Activated CD8-positive, alpha-beta T cell treated with anti-CD3 and anti-CD28 coated beads for 36 hours (primary cell): ENCODE data around the gene TMEM151A. TPM values are rescaled to one million over a fixed set of nuclear protein-coding genes. Genes with fewer than 3 reads are reported as not detected.

Source experiments
- ATAC-seq: fragments of 200-7000 bp; cut with Tn5 transposase; one replicate; pipeline ENCODE4 v1.10.0; 2021; ENCODE audit warnings: mild to moderate bottlenecking, moderate library complexity
- CTCF ChIA-PET: fragments of 350-600 bp; sonication (Branson Sonifier 250); formaldehyde crosslinking; loops from one replicate; lab custom pipeline; 2021; ENCODE audit warnings: antibody characterized with exemption; lab: Charles Lee
- POLR2A ChIA-PET: fragments of 350-600 bp; sonication (Branson Sonifier 250); formaldehyde crosslinking; loops from one replicate; lab custom pipeline; 2021; ENCODE audit warnings: antibody characterized with exemption; lab: Charles Lee
- DNase-seq: peaks from one replicate; pipeline ENCODE4 v3.0.0-alpha.2; 2020
- H3K27ac Mint-ChIP-seq: one replicate; pipeline ENCODE4 v1.8.0; 2021; ENCODE audit warnings: mild to moderate bottlenecking, mixed read lengths
- H3K27me3 Mint-ChIP-seq: one replicate; pipeline ENCODE4 v1.8.0; 2021; ENCODE audit warnings: mixed read lengths
- H3K36me3 Mint-ChIP-seq: one replicate; pipeline ENCODE4 v1.8.0; 2021; ENCODE audit warnings: low read depth, mixed read lengths
- H3K4me1 Mint-ChIP-seq: one replicate; pipeline ENCODE4 v1.8.0; 2021; ENCODE audit warnings: low read depth, mixed read lengths
- H3K4me3 Mint-ChIP-seq: one replicate; pipeline ENCODE4 v1.8.0; 2021; ENCODE audit warnings: mild to moderate bottlenecking, moderate library complexity, mixed read lengths
- H3K9me3 Mint-ChIP-seq: one replicate; pipeline ENCODE4 v1.8.0; 2021; ENCODE audit warnings: mixed read lengths
- CTCF ChIP-seq: fragments of 200-600 bp; IDR thresholded peaks from one replicate; pipeline ENCODE4 v1.8.0; 2022; ENCODE audit warnings: antibody characterized with exemption, mild to moderate bottlenecking
- intact Hi-C: fragments of 100-400 bp; cut with micrococcal nuclease; formaldehyde crosslinking; loops from one replicate; pipeline ENCODE4 v1.10.0; 2022
- total RNA-seq, 2 experiments: library from RNA; stranded (reverse); gene quantifications; one replicate each; pipeline ENCODE4 v1.2.3, GENCODE V29; 2021

The TMEM151A gene
- total RNA-seq, 2 experiments from 2014 or later = not detected

GRCh38 chr11:66263231-66263630 lies 28.5 kb upstream of the TMEM151A start:
- TF ChIP-seq CTCF = no peak
- ChIA-PET CTCF (interaction anchor here (1.0 to 1.9 kb wide), 3 partner anchors 20 to 241 kb away, joined by 3 to 6 read pairs (median 4); no protein-coding TSS in a partner anchor), POLR2A (interaction anchor here (0.6 to 1.3 kb wide), 2 partner anchors 11 to 41 kb away, joined by 3 read pairs; no protein-coding TSS in a partner anchor)
- peaks cover 36% of the 10 kb centered on the region for H3K36me3 Mint-ChIP-seq
- no peak overlapping the region for H3K4me3 Mint-ChIP-seq
- ATAC-seq = no peak
- H3K9me3 Mint-ChIP-seq = no peaks in the 10 kb centered on the region
- peaks cover 22% of the 10 kb centered on the region for H3K4me1 Mint-ChIP-seq
- no peaks in the 10 kb centered on the region for H3K27me3 Mint-ChIP-seq
- intact Hi-C loops = no loop called here
- DNase-seq = no peak
- H3K27ac Mint-ChIP-seq = no peak overlapping the region

- DNase-seq = no peak
- no peak for ATAC-seq
- CTCF ChIA-PET = interaction anchor here (0.6 to 1.6 kb wide), 5 partner anchors 8 to 271 kb away, joined by 3 to 4 read pairs (median 3); no protein-coding TSS in a partner anchor
- no peaks in the 10 kb centered on the region for H3K9me3 Mint-ChIP-seq
- TF ChIP-seq CTCF = no peak
- H3K27ac Mint-ChIP-seq = no peak overlapping the region
- H3K36me3 Mint-ChIP-seq = peaks cover 36% of the 10 kb centered on the region
- intact Hi-C loops = no loop called here
- POLR2A ChIA-PET = interaction anchor here (0.6 to 1.3 kb wide), 2 partner anchors 10 to 41 kb away, joined by 3 read pairs; no protein-coding TSS in a partner anchor
- no peaks in the 10 kb centered on the region for H3K27me3 Mint-ChIP-seq
- H3K4me1 Mint-ChIP-seq = peaks cover 17% of the 10 kb centered on the region
- H3K4me3 Mint-ChIP-seq = no peak overlapping the region
These were observed 27.9 kb upstream of the TMEM151A start for GRCh38 chr11:66263785-66264184.

- DNase-seq = no peak
- ChIA-PET POLR2A (interaction anchor here (1.3 kb wide), 1 partner anchor 42 kb away, joined by 3 read pairs; no protein-coding TSS in a partner anchor), CTCF (interaction anchor here (0.8 to 1.6 kb wide), 5 partner anchors 9 to 66 kb away, joined by 3 to 4 read pairs (median 3); no protein-coding TSS in a partner anchor)
- Mint-ChIP-seq H3K9me3 (no peaks in the 10 kb centered on the region), H3K27me3 (no peaks in the 10 kb centered on the region), H3K36me3 (peaks cover 34% of the 10 kb centered on the region), H3K4me1 (peaks cover 13% of the 10 kb centered on the region), H3K4me3 (no peak overlapping the region), H3K27ac (no peak overlapping the region)
- intact Hi-C loops = no loop called here
- ATAC-seq = no peak
- TF ChIP-seq CTCF = no peak
These were observed 27.3 kb upstream of the TMEM151A start for GRCh38 chr11:66264383-66264782.

- ChIA-PET CTCF (interaction anchor here (0.7 to 1.6 kb wide), 6 partner anchors 21 to 66 kb away, joined by 3 to 5 read pairs (median 4); no protein-coding TSS in a partner anchor), POLR2A (interaction anchor here (1.1 kb wide), 1 partner anchor 18 kb away, joined by 4 read pairs; no protein-coding TSS in a partner anchor)
- H3K4me1 Mint-ChIP-seq = peaks cover 14% of the 10 kb centered on the region
- H3K36me3 Mint-ChIP-seq = peaks cover 31% of the 10 kb centered on the region
- no peaks in the 10 kb centered on the region for H3K27me3 Mint-ChIP-seq
- no peaks in the 10 kb centered on the region for H3K9me3 Mint-ChIP-seq
- H3K4me3 Mint-ChIP-seq = no peak overlapping the region
- DNase-seq (peak; percentile 68), ATAC-seq (no peak)
- intact Hi-C loops = no loop called here
- H3K27ac Mint-ChIP-seq = no peak overlapping the region
- TF ChIP-seq CTCF = peak; percentile 69
These were observed 26.8 kb upstream of the TMEM151A start for GRCh38 chr11:66264914-66265313.
